Measurements from ENCODE around the gene MGMT. TPM values are rescaled to one million over a fixed set of nuclear protein-coding genes. Genes with fewer than 3 reads are reported as not detected.

The MGMT gene
- total RNA-seq, 1 donor from 2014 or later, result 19.6 TPM

- Mint-ChIP-seq H3K36me3 (ENCODE audit: low read depth) (no peaks in the 10 kb centered on the region), H3K9me3 (no peaks in the 10 kb centered on the region), H3K4me1 (ENCODE audit: low read depth) (no peaks in the 10 kb centered on the region), H3K27me3 (ENCODE audit: insufficient read depth) (no peaks in the 10 kb centered on the region), H3K27ac (no peak overlapping the region), H3K4me3 (no peak overlapping the region)
- no peak for DNase-seq (ENCODE audit: low spot score)
- intact Hi-C loops (cut with micrococcal nuclease), result no loop called here
These were observed 301.7 kb downstream of the MGMT start for GRCh38 chr10:129768437-129769355.

- Mint-ChIP-seq H3K9me3 (no peaks in the 10 kb centered on the region), H3K4me1 (ENCODE audit: low read depth) (no peaks in the 10 kb centered on the region), H3K4me3 (no peak overlapping the region), H3K27ac (no peak overlapping the region), H3K27me3 (ENCODE audit: insufficient read depth) (no peaks in the 10 kb centered on the region), H3K36me3 (ENCODE audit: low read depth) (no peaks in the 10 kb centered on the region)
- no peak for DNase-seq (ENCODE audit: low spot score)
- intact Hi-C loops (cut with micrococcal nuclease), result no loop called here
These were observed 302.5 kb downstream of the MGMT start for GRCh38 chr10:129769381-129770116.

- intact Hi-C loops (cut with micrococcal nuclease), result no loop called here
- DNase-seq (ENCODE audit: low spot score), result no peak
- H3K27me3 Mint-ChIP-seq (ENCODE audit: insufficient read depth), result no peaks in the 10 kb centered on the region
- H3K36me3 Mint-ChIP-seq (ENCODE audit: low read depth), result no peaks in the 10 kb centered on the region
- no peak overlapping the region for H3K27ac Mint-ChIP-seq
- no peaks in the 10 kb centered on the region for H3K4me1 Mint-ChIP-seq (ENCODE audit: low read depth)
- no peaks in the 10 kb centered on the region for H3K9me3 Mint-ChIP-seq
- H3K4me3 Mint-ChIP-seq, result no peak overlapping the region
These were observed 303.2 kb downstream of the MGMT start for GRCh38 chr10:129770286-129770685.

GRCh38 chr10:129771024-129771423 lies 304.0 kb downstream of the MGMT start:
- intact Hi-C loops (cut with micrococcal nuclease), result no loop called here
- Mint-ChIP-seq H3K4me3 (no peak overlapping the region), H3K9me3 (no peaks in the 10 kb centered on the region), H3K27ac (no peak overlapping the region), H3K27me3 (ENCODE audit: insufficient read depth) (no peaks in the 10 kb centered on the region), H3K4me1 (ENCODE audit: low read depth) (no peaks in the 10 kb centered on the region), H3K36me3 (ENCODE audit: low read depth) (no peaks in the 10 kb centered on the region)
- no peak for DNase-seq (ENCODE audit: low spot score)

GRCh38 chr10:129771576-129771975 lies 304.5 kb downstream of the MGMT start:
- Mint-ChIP-seq H3K27ac (no peak overlapping the region), H3K27me3 (ENCODE audit: insufficient read depth) (no peaks in the 10 kb centered on the region), H3K36me3 (ENCODE audit: low read depth) (no peaks in the 10 kb centered on the region), H3K4me3 (no peak overlapping the region), H3K4me1 (ENCODE audit: low read depth) (no peaks in the 10 kb centered on the region), H3K9me3 (no peaks in the 10 kb centered on the region)
- no peak for DNase-seq (ENCODE audit: low spot score)
- intact Hi-C loops (cut with micrococcal nuclease), result no loop called here

- Mint-ChIP-seq H3K4me3 (no peak overlapping the region), H3K27ac (no peak overlapping the region), H3K27me3 (ENCODE audit: insufficient read depth) (no peaks in the 10 kb centered on the region), H3K36me3 (ENCODE audit: low read depth) (no peaks in the 10 kb centered on the region), H3K4me1 (ENCODE audit: low read depth) (no peaks in the 10 kb centered on the region), H3K9me3 (peaks cover 2% of the 10 kb centered on the region)
- no peak for DNase-seq (ENCODE audit: low spot score)
- intact Hi-C loops (cut with micrococcal nuclease), result no loop called here
These were observed 305.0 kb downstream of the MGMT start for GRCh38 chr10:129771991-129772431.

- intact Hi-C loops (cut with micrococcal nuclease), result no loop called here
- Mint-ChIP-seq H3K4me3 (no peak overlapping the region), H3K36me3 (ENCODE audit: low read depth) (no peaks in the 10 kb centered on the region), H3K27me3 (ENCODE audit: insufficient read depth) (no peaks in the 10 kb centered on the region), H3K4me1 (ENCODE audit: low read depth) (no peaks in the 10 kb centered on the region), H3K9me3 (peaks cover 5% of the 10 kb centered on the region), H3K27ac (no peak overlapping the region)
- no peak for DNase-seq (ENCODE audit: low spot score)
These were observed 305.7 kb downstream of the MGMT start for GRCh38 chr10:129772468-129773358.

GRCh38 chr10:129773359-129773990 lies 306.4 kb downstream of the MGMT start:
- Mint-ChIP-seq H3K27me3 (ENCODE audit: insufficient read depth) (no peaks in the 10 kb centered on the region), H3K4me1 (ENCODE audit: low read depth) (no peaks in the 10 kb centered on the region), H3K4me3 (no peak overlapping the region), H3K27ac (no peak overlapping the region), H3K9me3 (peaks cover 5% of the 10 kb centered on the region), H3K36me3 (ENCODE audit: low read depth) (no peaks in the 10 kb centered on the region)
- intact Hi-C loops (cut with micrococcal nuclease), result no loop called here
- no peak for DNase-seq (ENCODE audit: low spot score)

- no peak for DNase-seq (ENCODE audit: low spot score)
- H3K27ac Mint-ChIP-seq, result no peak overlapping the region
- intact Hi-C loops (cut with micrococcal nuclease), result no loop called here
- peaks cover 5% of the 10 kb centered on the region for H3K9me3 Mint-ChIP-seq
- no peaks in the 10 kb centered on the region for H3K36me3 Mint-ChIP-seq (ENCODE audit: low read depth)
- no peak overlapping the region for H3K4me3 Mint-ChIP-seq
- H3K27me3 Mint-ChIP-seq (ENCODE audit: insufficient read depth), result no peaks in the 10 kb centered on the region
- H3K4me1 Mint-ChIP-seq (ENCODE audit: low read depth), result no peaks in the 10 kb centered on the region
These were observed 307.2 kb downstream of the MGMT start for GRCh38 chr10:129774082-129774735.

- no peaks in the 10 kb centered on the region for H3K36me3 Mint-ChIP-seq (ENCODE audit: low read depth)
- DNase-seq (ENCODE audit: low spot score), result no peak
- peaks cover 5% of the 10 kb centered on the region for H3K9me3 Mint-ChIP-seq
- H3K27ac Mint-ChIP-seq, result no peak overlapping the region
- intact Hi-C loops (cut with micrococcal nuclease), result no loop called here
- no peak overlapping the region for H3K4me3 Mint-ChIP-seq
- H3K4me1 Mint-ChIP-seq (ENCODE audit: low read depth), result no peaks in the 10 kb centered on the region
- no peaks in the 10 kb centered on the region for H3K27me3 Mint-ChIP-seq (ENCODE audit: insufficient read depth)
These were observed 307.8 kb downstream of the MGMT start for GRCh38 chr10:129774736-129775401.

- no peak overlapping the region for H3K27ac Mint-ChIP-seq
- peaks cover 5% of the 10 kb centered on the region for H3K9me3 Mint-ChIP-seq
- no peak overlapping the region for H3K4me3 Mint-ChIP-seq
- intact Hi-C loops (cut with micrococcal nuclease), result no loop called here
- no peaks in the 10 kb centered on the region for H3K27me3 Mint-ChIP-seq (ENCODE audit: insufficient read depth)
- DNase-seq (ENCODE audit: low spot score), result no peak
- no peaks in the 10 kb centered on the region for H3K4me1 Mint-ChIP-seq (ENCODE audit: low read depth)
- no peaks in the 10 kb centered on the region for H3K36me3 Mint-ChIP-seq (ENCODE audit: low read depth)
These were observed 308.6 kb downstream of the MGMT start for GRCh38 chr10:129775681-129776080.

Data from activated T-helper 1 cell treated with anti-CD3 and anti-CD28 coated beads, Interleukin-12 subunit alpha, Interleukin-12 subunit beta, Interleukin-2, Interleukin-4 antibody, amounts not matched to agents 30 ng/mL and 10 ng/mL and 1 ng/mL, durations not matched to agents 14 hours and 24 hours and 36 hours (primary cell).